K562 (cell line): ENCODE results near the gene NOLC1. TPM values are rescaled to one million over a fixed set of nuclear protein-coding genes. Genes with fewer than 3 reads are reported as not detected.

Source experiments
- ATAC-seq: fragments of 200-7000 bp; cut with Tn5 transposase; 3 replicates; pipeline ENCODE4 v1.9.1; 2020; ENCODE audit warnings: moderate library complexity
- BruUV-seq: library from RNA; stranded (reverse); fragments of 400-500 nt; replicated peaks from 2 replicates; lab custom pipeline; 2021; lab: Mats Ljungman, UMichigan
- CTCF ChIA-PET: fragments of 300-600 bp; formaldehyde crosslinking; extraction: SDS; loops from one replicate; lab custom pipeline; 2021; ENCODE audit warnings: low intra/inter-chr PET ratio; lab: Yijun Ruan, JAX
- POLR2A ChIA-PET: fragments of 300-600, 350-650 bp; sonication (Branson Sonifier 250); formaldehyde crosslinking; extraction: SDS; loops from one replicate; lab custom pipeline; 2021; ENCODE audit warnings: antibody characterized with exemption, inconsistent platforms; lab: Yijun Ruan, JAX
- DNase-seq, 4 experiments: peaks; one replicate each; pipeline versions ENCODE4 v3.0.0 to v3.0.0-alpha.2; 2011 to 2018; ENCODE audit warnings: low spot score in 3 of 4, mixed read lengths in 3 of 4; ENCODE audit errors: extremely low read depth in 1 of 4
- FAIRE-seq: peaks from 2 replicates; lab custom pipeline; 2011; peaks lifted over from hg19 to GRCh38; lab: Jason Lieb, UNC
- H2AFZ ChIP-seq: 2 replicates; pipeline ENCODE4 v1.6.0; 2011; ENCODE audit warnings: low read depth, low read length, control low read depth, inconsistent platforms
- H3K27ac ChIP-seq: fragments of 200-600 bp; 3 replicates; pipeline ENCODE4 v1.8.0; 2011; ENCODE audit warnings: low read depth, mild to moderate bottlenecking, control low read depth, inconsistent platforms, low read length, moderate library complexity, mixed read lengths; ENCODE audit errors: extremely low read depth
- H3K27me3 ChIP-seq, 2 experiments: fragments of 300-600 bp in 1 of 2; 2 replicates in 1 of 2; 3 replicates in 1 of 2; pipeline versions ENCODE4 v1.6.0 to v1.8.0; 2011; ENCODE audit warnings: inconsistent platforms in 2 of 2, low read length in 2 of 2, mild to moderate bottlenecking in 1 of 2, mixed read lengths in 1 of 2, moderate library complexity in 1 of 2; ENCODE audit not compliant: control insufficient read depth in 2 of 2, insufficient read depth in 2 of 2
- H3K36me3 ChIP-seq: fragments of 300-600 bp; 3 replicates; pipeline ENCODE4 v1.8.0; 2011; ENCODE audit warnings: mild to moderate bottlenecking, low read length, inconsistent platforms; ENCODE audit not compliant: control insufficient read depth, insufficient read depth
- H3K4me1 ChIP-seq, 2 experiments: fragments of 200-600 bp in 1 of 2; replicated peaks in 1 of 2; 2 replicates in 1 of 2; 3 replicates in 1 of 2; pipeline versions ENCODE4 v1.5.1 to v1.8.0; 2011; ENCODE audit warnings: inconsistent platforms in 2 of 2, low read length in 2 of 2, mild to moderate bottlenecking in 1 of 2, mixed read lengths in 1 of 2, moderate library complexity in 1 of 2; ENCODE audit not compliant: control insufficient read depth in 2 of 2, insufficient read depth in 2 of 2
- H3K4me2 ChIP-seq: 2 replicates; pipeline ENCODE4 v1.6.1; 2011; ENCODE audit warnings: low read length, control low read depth, inconsistent platforms, mixed read lengths; ENCODE audit not compliant: insufficient read depth
- H3K4me3 ChIP-seq: fragments of 200-600 bp; sonication (generic), shearing (Covaris generic); 2 replicates; pipeline ENCODE4 v1.5.1; 2016; ENCODE audit warnings: control low read depth, inconsistent platforms
- H3K79me2 ChIP-seq: fragments of 200-600 bp; 3 replicates; pipeline ENCODE4 v1.8.0; 2011; ENCODE audit warnings: low read length, inconsistent platforms; ENCODE audit not compliant: control insufficient read depth, insufficient read depth
- H3K9ac ChIP-seq, 2 experiments: 2 replicates each; pipeline versions ENCODE4 v1.6.0 to v1.6.1; 2011; ENCODE audit warnings: low read depth in 2 of 2, low read length in 2 of 2, control low read depth in 1 of 2, inconsistent platforms in 1 of 2, mild to moderate bottlenecking in 1 of 2, mixed read lengths in 1 of 2; ENCODE audit not compliant: insufficient read depth in 1 of 2
- H3K9me1 ChIP-seq: one replicate; pipeline ENCODE4 v1.6.0; 2011; ENCODE audit warnings: inconsistent platforms, mild to moderate bottlenecking, low read length, moderate library complexity; ENCODE audit not compliant: control insufficient read depth, insufficient read depth
- H3K9me3 ChIP-seq: replicated peaks from 2 replicates; pipeline ENCODE4 v1.5.1; 2011; ENCODE audit warnings: low read depth, low read length, inconsistent platforms; ENCODE audit not compliant: control insufficient read depth, insufficient read depth
- H4K20me1 ChIP-seq: replicated peaks from 2 replicates; pipeline ENCODE4 v1.6.1; 2011; ENCODE audit warnings: low read length, inconsistent platforms, mixed read lengths; ENCODE audit not compliant: control insufficient read depth, insufficient read depth
- ATF7 ChIP-seq: fragments of 450-650 bp; IDR thresholded peaks from 2 replicates; pipeline ENCODE4 v1.7.1; 2014; ENCODE audit warnings: mild to moderate bottlenecking, moderate library complexity
- BCOR ChIP-seq: fragments of 450-650 bp; IDR thresholded peaks from 2 replicates; pipeline ENCODE4 v1.6.1; 2016
- CBFB ChIP-seq: sonication (generic); formaldehyde crosslinking; IDR thresholded peaks from 2 replicates; pipeline ENCODE4 v1.4.0; 2020; ENCODE audit warnings: mild to moderate bottlenecking, missing genetic modification reagents
- CBX8 ChIP-seq: fragments of 200-600 bp; sonication (generic); IDR thresholded peaks from 2 replicates; pipeline ENCODE4 v1.6.1; 2012; ENCODE audit warnings: borderline replicate concordance, mixed run types, low read depth, mild to moderate bottlenecking, moderate library complexity, mixed read lengths, low read length, control low read depth, inconsistent platforms; ENCODE audit not compliant: poor library complexity, severe bottlenecking; ENCODE audit errors: extremely low read depth
- CREBBP ChIP-seq: IDR thresholded peaks from one replicate; pipeline ENCODE4 v1.6.1; 2012; ENCODE audit warnings: low read depth, mild to moderate bottlenecking, control low read depth, inconsistent platforms, low read length
- SP2 ChIP-seq: IDR thresholded peaks from 2 replicates; pipeline ENCODE4 v1.6.1; 2011; ENCODE audit warnings: mild to moderate bottlenecking, low read depth, low read length, moderate library complexity; ENCODE audit not compliant: poor library complexity, severe bottlenecking; ENCODE audit errors: extremely low read depth
- WGBS: fragments of 100-300 bp; shearing (Covaris generic); methylation state at CpG from one replicate; pipeline ENCODE4 v1.1.6; 2016; ENCODE audit warnings: low coverage, mixed read lengths; ENCODE audit not compliant: insufficient coverage; ENCODE audit errors: missing lambda C conversion rate; 5-methylcytosine and 5-hydroxymethylcytosine counted together
- in situ Hi-C: fragments of 300-500 bp; cut with MboI; formaldehyde crosslinking; loops from 4 replicates; pipeline ENCODE4 v1.15.0; 2018; ENCODE audit warnings: inconsistent platforms, mixed read lengths
- intact Hi-C: fragments of 100-400 bp; cut with micrococcal nuclease; formaldehyde crosslinking; loops from 2 replicates; pipeline ENCODE4 v1.14.2; 2022
- polyA plus RNA-seq, 8 experiments: library from polyadenylated mRNA; depleted of rRNA in 4 of 8; stranded (reverse) in 5 of 8; unstranded in 3 of 8; fragments of >200 nt; fragmentation: Nextera tagmentation in 2 of 8; fragmentation: Illumina TruSeq in 1 of 8; extraction: Ambion mirVana in 2 of 8; extraction: Trizol in 1 of 8; gene quantifications; 2 replicates each; pipeline versions ENCODE4 v1.2.1 to v1.2.3, GENCODE V29; 2011 to 2014; ENCODE audit warnings: inconsistent platforms in 1 of 8, missing spikeins in 1 of 8
- total RNA-seq, 7 experiments: library from RNA; depleted of rRNA in 6 of 7; stranded (reverse); fragments of >200 nt in 6 of 7; fragmentation: Illumina TruSeq in 2 of 7; extraction: Trizol in 2 of 7; gene quantifications; 2 replicates each; pipeline versions ENCODE4 v1.2.1 to v1.2.3, GENCODE V29; 2011 to 2021; ENCODE audit warnings: low replicate concordance in 1 of 7

Gene NOLC1
- total and polyA plus RNA-seq, 9 of the 15 experiments (the other 6 are each of a cell fraction or from before 2014, with no cell fraction given): 102 to 310 (median 165) TPM

- Histone ChIP-seq H3K9me3 (no peaks in the 10 kb centered on the region; the same call in 1 of the 2 replicates), H3K9ac (no peak overlapping the region), H3K4me2 (no peak overlapping the region), H3K27me3 (no peaks in the 10 kb centered on the region), H3K4me3 (no peak overlapping the region), H3K27ac (no peak overlapping the region), H3K36me3 (no peaks in the 10 kb centered on the region), H3K4me1 (no peaks in the 10 kb centered on the region), H2AFZ (no peak overlapping the region), H3K9me1 (no peaks in the 10 kb centered on the region), H3K79me2 (no peaks in the 10 kb centered on the region), H4K20me1 (no peaks in the 10 kb centered on the region)
- no TSS peak for BruUV-seq
- TF ChIP-seq BCOR (no peak), ATF7 (no peak), SP2 (no peak), CBFB (CRISPR knock-in tag) (no peak), CBX8 (no peak), CREBBP (no peak)
- ATAC-seq (no peak), DNase-seq (no peak), FAIRE-seq (no peak)
- ChIA-PET POLR2A (interaction anchor here (0.6 to 0.7 kb wide), 2 partner anchors 209 to 1119 kb away, joined by 3 read pairs; partner anchors contain the start of gene NFKB2), CTCF (no interaction called here)
- intact Hi-C loops: no loop called here
- 4% methylated on average over 9 of the region's 15 CpGs for WGBS
- in situ Hi-C loops: no loop called here
These were observed 33.8 kb downstream of the NOLC1 start for GRCh38 chr10:102185811-102186527.
